NT2/D1 (cell line): Measurements from ENCODE around the gene TFPT.

Experiments
- SUZ12 ChIP-seq: IDR thresholded peaks from 2 replicates; pipeline ENCODE4 v1.6.1; 2011; ENCODE audit not compliant: insufficient read length, insufficient read depth; ENCODE audit errors: extremely low read depth
- YY1 ChIP-seq: IDR thresholded peaks from 2 replicates; pipeline ENCODE4 v1.6.1; 2011; ENCODE audit not compliant: insufficient read length, insufficient read depth
- ZNF274 ChIP-seq: IDR thresholded peaks from 2 replicates; pipeline ENCODE4 v1.6.1; 2011; ENCODE audit warnings: mild to moderate bottlenecking, low read depth, low read length

DNA sequence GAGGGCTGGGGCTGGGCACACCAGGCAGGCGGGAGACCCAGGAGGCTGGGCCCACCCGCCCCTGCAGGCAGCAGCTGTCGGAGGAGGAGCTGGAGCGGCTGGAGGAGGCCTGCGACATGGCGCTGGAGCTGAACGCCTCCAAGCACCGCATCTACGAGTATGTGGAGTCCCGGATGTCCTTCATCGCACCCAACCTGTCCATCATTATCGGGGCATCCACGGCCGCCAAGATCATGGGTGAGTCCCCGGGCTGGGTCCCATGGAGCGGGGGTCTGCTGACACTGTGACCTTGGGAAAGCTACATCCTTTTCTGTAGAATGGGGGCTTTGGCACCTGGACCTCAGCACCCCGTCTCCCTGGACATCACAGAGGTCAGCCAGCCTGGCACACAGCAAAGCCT, 8.2 kb upstream of the TFPT start:
- TF ChIP-seq SUZ12 = no peak
- no peak for TF ChIP-seq YY1
- TF ChIP-seq ZNF274 = no peak
